ENCODE measurements around the gene SETD3. TPM values are rescaled to one million over a fixed set of nuclear protein-coding genes. Genes with fewer than 3 reads are reported as not detected.

The SETD3 gene
- total RNA-seq, 1 donor from 2014 or later: 46.0 TPM

DNA sequence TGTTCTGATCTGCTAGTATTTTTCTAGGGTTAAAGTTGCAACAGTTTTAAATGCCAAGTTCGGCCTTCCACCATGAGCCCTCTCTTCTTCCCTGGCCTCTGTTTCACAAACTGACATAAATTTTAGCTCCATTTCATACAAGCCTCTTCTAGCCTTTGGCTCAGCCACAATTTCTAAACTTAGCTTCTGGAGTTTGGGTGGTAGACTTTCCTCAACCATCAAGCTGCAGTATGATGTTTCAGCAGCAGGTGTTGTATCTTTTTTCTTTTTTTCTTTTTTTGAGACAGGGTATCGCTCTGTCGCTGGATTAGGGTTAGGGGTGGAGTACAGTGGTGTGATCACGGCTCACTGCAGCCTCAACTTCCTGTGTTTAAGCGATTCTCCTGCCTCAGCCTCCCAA is 29.4 kb downstream of the SETD3 start:
- H3K4me3 Mint-ChIP-seq (ENCODE audit: low read depth): no peak overlapping the region
- no peak for DNase-seq (ENCODE audit: low spot score, unreplicated experiment)
- no peaks in the 10 kb centered on the region for H3K9me3 Mint-ChIP-seq (ENCODE audit: low read depth)
- H3K4me1 Mint-ChIP-seq (ENCODE audit: low read depth): peaks cover 2% of the 10 kb centered on the region
- H3K27ac Mint-ChIP-seq: peak overlapping the region; percentile 22
- H3K36me3 Mint-ChIP-seq (ENCODE audit: insufficient read depth): peaks cover 11% of the 10 kb centered on the region
- H3K27me3 Mint-ChIP-seq: no peaks in the 10 kb centered on the region
- TF ChIP-seq, protein P1, sequence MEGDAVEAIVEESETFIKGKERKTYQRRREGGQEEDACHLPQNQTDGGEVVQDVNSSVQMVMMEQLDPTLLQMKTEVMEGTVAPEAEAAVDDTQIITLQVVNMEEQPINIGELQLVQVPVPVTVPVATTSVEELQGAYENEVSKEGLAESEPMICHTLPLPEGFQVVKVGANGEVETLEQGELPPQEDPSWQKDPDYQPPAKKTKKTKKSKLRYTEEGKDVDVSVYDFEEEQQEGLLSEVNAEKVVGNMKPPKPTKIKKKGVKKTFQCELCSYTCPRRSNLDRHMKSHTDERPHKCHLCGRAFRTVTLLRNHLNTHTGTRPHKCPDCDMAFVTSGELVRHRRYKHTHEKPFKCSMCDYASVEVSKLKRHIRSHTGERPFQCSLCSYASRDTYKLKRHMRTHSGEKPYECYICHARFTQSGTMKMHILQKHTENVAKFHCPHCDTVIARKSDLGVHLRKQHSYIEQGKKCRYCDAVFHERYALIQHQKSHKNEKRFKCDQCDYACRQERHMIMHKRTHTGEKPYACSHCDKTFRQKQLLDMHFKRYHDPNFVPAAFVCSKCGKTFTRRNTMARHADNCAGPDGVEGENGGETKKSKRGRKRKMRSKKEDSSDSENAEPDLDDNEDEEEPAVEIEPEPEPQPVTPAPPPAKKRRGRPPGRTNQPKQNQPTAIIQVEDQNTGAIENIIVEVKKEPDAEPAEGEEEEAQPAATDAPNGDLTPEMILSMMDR (IDR thresholded peaks at IDR 0.05; ENCODE audit: unreplicated experiment): no peak

DNA sequence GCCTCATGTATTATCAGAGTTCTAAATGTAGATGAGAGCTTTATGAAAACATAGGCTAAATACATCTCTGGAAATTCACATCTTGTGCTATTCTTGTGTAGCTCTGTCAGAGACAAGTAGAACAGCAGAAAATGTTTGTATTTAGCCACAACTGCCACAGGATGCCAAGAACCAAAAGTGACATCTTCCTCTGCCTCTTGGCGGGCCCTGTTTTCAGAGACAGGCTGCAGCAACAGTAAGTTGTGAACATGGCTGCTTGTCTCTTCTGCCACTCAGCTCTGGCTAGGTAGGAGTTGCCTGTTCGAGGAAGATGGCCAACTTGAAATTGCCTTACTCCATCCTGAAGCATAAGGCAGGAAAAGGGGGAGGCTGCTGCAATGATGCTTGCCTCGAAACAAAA is 30.4 kb downstream of the SETD3 start:
- Mint-ChIP-seq H3K36me3 (ENCODE audit: insufficient read depth) (peaks cover 13% of the 10 kb centered on the region), H3K4me1 (ENCODE audit: low read depth) (peaks cover 2% of the 10 kb centered on the region), H3K4me3 (ENCODE audit: low read depth) (no peak overlapping the region), H3K27ac (no peak overlapping the region), H3K27me3 (no peaks in the 10 kb centered on the region), H3K9me3 (ENCODE audit: low read depth) (no peaks in the 10 kb centered on the region)
- DNase-seq (ENCODE audit: low spot score, unreplicated experiment): no peak
- TF ChIP-seq, protein P1 (IDR thresholded peaks at IDR 0.05; ENCODE audit: unreplicated experiment): no peak

DNA sequence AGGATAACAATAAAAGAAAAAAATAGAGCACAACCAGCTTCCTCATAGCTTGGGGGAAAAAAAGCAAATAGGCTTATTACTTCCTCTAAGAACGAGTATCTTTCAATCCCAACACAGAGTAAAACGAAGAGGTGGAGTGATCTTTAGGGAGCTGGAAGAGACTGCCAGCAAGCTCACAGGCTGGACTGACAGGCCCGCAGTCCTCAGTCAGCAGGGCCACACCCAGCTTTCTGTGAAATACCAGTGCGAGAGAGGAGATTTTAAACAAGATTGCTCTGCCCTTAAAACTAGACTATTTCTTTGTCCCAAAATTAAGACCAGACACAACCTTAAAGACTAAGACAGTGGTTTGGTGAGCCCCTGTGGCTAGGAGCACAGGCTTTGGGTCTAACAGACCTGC is 32.9 kb downstream of the SETD3 start:
- Mint-ChIP-seq H3K4me3 (ENCODE audit: low read depth) (no peak overlapping the region), H3K36me3 (ENCODE audit: insufficient read depth) (peaks cover 12% of the 10 kb centered on the region), H3K27me3 (no peaks in the 10 kb centered on the region), H3K4me1 (ENCODE audit: low read depth) (peaks cover 2% of the 10 kb centered on the region), H3K9me3 (ENCODE audit: low read depth) (no peaks in the 10 kb centered on the region), H3K27ac (no peak overlapping the region)
- no peak for DNase-seq (ENCODE audit: low spot score, unreplicated experiment)
- TF ChIP-seq, protein P1 (IDR thresholded peaks at IDR 0.05; ENCODE audit: unreplicated experiment): no peak

- no peak overlapping the region for H3K4me3 Mint-ChIP-seq (ENCODE audit: low read depth)
- H3K36me3 Mint-ChIP-seq (ENCODE audit: insufficient read depth): peaks cover 15% of the 10 kb centered on the region
- no peaks in the 10 kb centered on the region for H3K27me3 Mint-ChIP-seq
- no peak overlapping the region for H3K27ac Mint-ChIP-seq
- no peaks in the 10 kb centered on the region for H3K9me3 Mint-ChIP-seq (ENCODE audit: low read depth)
- DNase-seq (ENCODE audit: low spot score, unreplicated experiment): no peak
- TF ChIP-seq, protein P1 (IDR thresholded peaks at IDR 0.05; ENCODE audit: unreplicated experiment): no peak
- peaks cover 2% of the 10 kb centered on the region for H3K4me1 Mint-ChIP-seq (ENCODE audit: low read depth)
Observed at GRCh38 chr14:99445931-99446330, 34.7 kb downstream of the SETD3 start.

GRCh38 chr14:99441918-99442317 is 38.7 kb downstream of the SETD3 start:
- Mint-ChIP-seq H3K27ac (no peak overlapping the region), H3K27me3 (no peaks in the 10 kb centered on the region), H3K4me3 (ENCODE audit: low read depth) (no peak overlapping the region), H3K36me3 (ENCODE audit: insufficient read depth) (peaks cover 17% of the 10 kb centered on the region), H3K9me3 (ENCODE audit: low read depth) (no peaks in the 10 kb centered on the region), H3K4me1 (ENCODE audit: low read depth) (no peaks in the 10 kb centered on the region)
- DNase-seq (ENCODE audit: low spot score, unreplicated experiment): no peak
- TF ChIP-seq, protein P1 (IDR thresholded peaks at IDR 0.05; ENCODE audit: unreplicated experiment): no peak
